ENCODE results near the gene RNF220. TPM values are rescaled to one million over a fixed set of nuclear protein-coding genes. Genes with fewer than 3 reads are reported as not detected.
"Not testable (repeated sequence)": the region's sequence is repeated elsewhere in the genome, so short reads cannot be mapped to it uniquely, and the experiment has no call there.

RNF220 gene
- total RNA-seq, 3 donors from 2014 or later, result 61.9 to 83.9 (median 72.7) TPM

DNA sequence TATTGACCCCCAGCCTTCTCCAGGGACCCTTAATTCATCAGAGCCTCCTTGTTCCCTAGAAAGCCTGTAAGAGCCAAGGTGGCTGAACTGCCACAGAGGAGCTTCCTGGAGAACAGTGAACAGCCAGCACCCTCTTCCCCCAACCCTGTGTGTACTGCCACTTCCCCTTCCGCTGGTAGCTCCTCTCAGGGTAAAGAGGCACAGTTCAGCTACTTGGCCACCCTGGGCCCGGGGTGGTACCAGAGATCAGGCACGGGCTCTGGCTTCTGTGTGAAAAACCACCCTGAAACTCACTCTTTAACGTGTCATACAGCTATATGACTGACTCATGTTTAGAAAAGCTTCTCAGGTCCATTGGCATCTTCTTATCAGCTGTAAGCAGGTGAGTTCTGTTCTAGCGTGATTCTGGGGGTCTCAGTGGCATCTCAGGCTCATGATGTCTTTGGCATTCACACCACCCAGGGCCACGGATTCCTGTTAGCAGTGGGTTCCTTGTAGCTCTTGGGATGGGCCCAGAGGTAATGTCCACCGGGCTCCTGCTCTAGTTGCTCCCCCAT is 291.8 kb downstream of the RNF220 start:
- Histone ChIP-seq H3K36me3 (ENCODE audit: low read depth) (no peaks in the 10 kb centered on the region), H3K9me3 (no peaks in the 10 kb centered on the region), H3K4me1 (ENCODE audit: low read depth) (no peaks in the 10 kb centered on the region), H3K4me3 (no peak overlapping the region)
- ATAC-seq (peak; percentile 69), DNase-seq (no peak)
- TF ChIP-seq CTCF (IDR thresholded peaks at IDR 0.05), result no peak
- intact Hi-C loops (cut with DNase I, micrococcal nuclease), result no loop called here

- H3K36me3 ChIP-seq (ENCODE audit: low read depth), result no peaks in the 10 kb centered on the region
- intact Hi-C loops (cut with DNase I, micrococcal nuclease), result no loop called here
- H3K4me1 ChIP-seq (ENCODE audit: low read depth), result no peaks in the 10 kb centered on the region
- no peaks in the 10 kb centered on the region for H3K9me3 ChIP-seq
- DNase-seq (no peak), ATAC-seq (no peak)
- no peak overlapping the region for H3K4me3 ChIP-seq
- TF ChIP-seq CTCF (IDR thresholded peaks at IDR 0.05), result no peak
Measured at GRCh38 chr1:44698138-44698537, 293.1 kb downstream of the RNF220 start.

- H3K4me3 ChIP-seq; H3K36me3 ChIP-seq (ENCODE audit: low read depth); H3K9me3 ChIP-seq; DNase-seq; intact Hi-C loops (cut with DNase I, micrococcal nuclease); H3K4me1 ChIP-seq (ENCODE audit: low read depth); ATAC-seq: not testable (repeated sequence)
Measured at GRCh38 chr1:44699375-44699774, 294.3 kb downstream of the RNF220 start.

DNA sequence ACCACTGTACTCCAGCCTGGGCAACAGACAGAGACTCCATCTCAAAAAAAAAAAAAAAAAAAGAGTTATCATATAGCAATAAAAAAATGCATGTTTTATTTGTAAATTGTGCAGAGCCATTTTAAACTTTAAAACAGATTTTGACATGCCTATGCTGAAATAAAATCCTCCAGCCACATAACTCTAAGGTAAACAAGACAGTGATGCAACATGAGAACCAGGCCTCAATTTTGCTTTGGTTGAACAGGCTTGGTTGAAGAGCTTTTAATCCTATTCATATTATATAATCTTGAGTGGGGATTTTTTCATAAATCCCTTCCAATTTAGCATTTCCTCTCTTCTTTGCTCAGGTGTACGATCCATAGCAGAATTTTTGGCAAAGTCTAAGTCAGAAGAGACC is 295.5 kb downstream of the RNF220 start:
- Histone ChIP-seq H3K4me1 (ENCODE audit: low read depth) (no peaks in the 10 kb centered on the region), H3K4me3 (no peak overlapping the region), H3K36me3 (ENCODE audit: low read depth) (no peaks in the 10 kb centered on the region), H3K9me3 (no peaks in the 10 kb centered on the region)
- ATAC-seq, result no peak
- TF ChIP-seq CTCF (IDR thresholded peaks at IDR 0.05), result no peak
- intact Hi-C loops (cut with DNase I, micrococcal nuclease), result no loop called here
- DNase-seq, result no peak

GRCh38 chr1:44701141-44701573 is 296.1 kb downstream of the RNF220 start:
- TF ChIP-seq CTCF (IDR thresholded peaks at IDR 0.05), result no peak
- Histone ChIP-seq H3K4me1 (ENCODE audit: low read depth) (no peaks in the 10 kb centered on the region), H3K36me3 (ENCODE audit: low read depth) (no peaks in the 10 kb centered on the region), H3K9me3 (no peaks in the 10 kb centered on the region), H3K4me3 (no peak overlapping the region)
- DNase-seq (no peak), ATAC-seq (no peak)
- intact Hi-C loops (cut with DNase I, micrococcal nuclease), result no loop called here

Small RNAs within 50 kb of the gene (microRNA-seq; reads per million reads assigned to microRNA genes)
- gene MIR5584, result not detected

Other genes with a start within 250 kb of the RNF220 start
- 10 to 100 TPM; 40.8 to 52.0 (median 44.0) TPM for gene DMAP1, start 191.8 kb upstream of the RNF220 start, total RNA-seq
- 10 to 100 TPM; 35.6 to 42.1 (median 36.4) TPM for gene ERI3, start 50.0 kb upstream of the RNF220 start, total RNA-seq

Data from mucosa of descending colon (tissue), 3 donors.